B cell (primary cell): Measurements from ENCODE around the gene FMNL2. TPM values are rescaled to one million over a fixed set of nuclear protein-coding genes. Genes with fewer than 3 reads are reported as not detected.

ENCODE experiments used
- ATAC-seq: fragments of 200-7000 bp; cut with Tn5 transposase; one replicate; pipeline ENCODE4 v1.10.0; 2021; ENCODE audit warnings: low read depth, mild to moderate bottlenecking, moderate number of reproducible peaks, moderate library complexity
- CTCF ChIA-PET: fragments of 350-600 bp; sonication (Branson Sonifier 250); formaldehyde crosslinking; loops from one replicate; lab custom pipeline; 2021; ENCODE audit warnings: antibody characterized with exemption, inconsistent platforms; lab: Charles Lee
- POLR2A ChIA-PET: fragments of 350-600 bp; sonication (Branson Sonifier 250); formaldehyde crosslinking; loops from one replicate; lab custom pipeline; 2021; ENCODE audit warnings: antibody characterized with exemption; lab: Charles Lee
- DNase-seq: peaks from one replicate; pipeline ENCODE4 v3.0.0; 2013
- H2AFZ ChIP-seq: 2 replicates; pipeline ENCODE4 v1.6.1; 2012; ENCODE audit warnings: mild to moderate bottlenecking, low read depth, low read length; ENCODE audit not compliant: insufficient read depth, poor library complexity, severe bottlenecking
- H3K27ac ChIP-seq, 2 donors: 1 replicate in 1 of 2; 2 replicates in 1 of 2; pipeline ENCODE4 v1.5.1; 2012 to 2013; ENCODE audit warnings: low read length in 2 of 2, mild to moderate bottlenecking in 2 of 2, moderate library complexity in 1 of 2
- H3K27me3 ChIP-seq, 4 experiments: fragments of 200-600 bp in 1 of 4; sonication (generic) in 1 of 4; replicated peaks in 1 of 4; 1 replicate in 2 of 4; 2 replicates in 2 of 4; pipeline versions ENCODE4 v1.6.1 to v1.7.0; 2013 to 2016; ENCODE audit warnings: low read length in 3 of 4, mild to moderate bottlenecking in 2 of 4, mixed read lengths in 1 of 4, moderate library complexity in 1 of 4; ENCODE audit not compliant: insufficient read depth in 4 of 4, control insufficient read depth in 3 of 4; ENCODE audit errors: control extremely low read depth in 1 of 4
- H3K36me3 ChIP-seq, 2 experiments: replicated peaks in 1 of 2; 1 replicate in 1 of 2; 2 replicates in 1 of 2; pipeline versions ENCODE4 v1.6.1 to v1.7.1; 2013; ENCODE audit warnings: low read length in 1 of 2; ENCODE audit not compliant: insufficient read depth in 2 of 2, control insufficient read depth in 1 of 2; ENCODE audit errors: control extremely low read depth in 1 of 2, extremely low read depth in 1 of 2
- H3K4me1 ChIP-seq, 2 donors: fragments of 200-600 bp in 1 of 2; sonication (generic) in 1 of 2; 1 replicate in 1 of 2; 2 replicates in 1 of 2; pipeline versions ENCODE4 v1.5.1 to v1.6.1; 2013 to 2017; ENCODE audit warnings: low read length in 2 of 2; ENCODE audit not compliant: control insufficient read depth in 2 of 2, insufficient read depth in 2 of 2
- H3K4me2 ChIP-seq: replicated peaks from 2 replicates; pipeline ENCODE3; 2012; ENCODE audit warnings: mild to moderate bottlenecking, low read depth, low read length; ENCODE audit not compliant: poor library complexity, severe bottlenecking
- H3K4me3 ChIP-seq, 5 experiments: fragments of 200-600 bp in 1 of 5; sonication (generic) in 1 of 5; 1 replicate in 3 of 5; 2 replicates in 2 of 5; pipeline versions ENCODE4 v1.5.1 to v1.7.0; 2011 to 2016; ENCODE audit warnings: low read length in 4 of 5, mild to moderate bottlenecking in 4 of 5, low read depth in 2 of 5, control low read depth in 1 of 5, moderate library complexity in 1 of 5; ENCODE audit not compliant: insufficient read depth in 1 of 5; ENCODE audit errors: control extremely low read depth in 1 of 5, extremely low read depth in 1 of 5
- H3K79me2 ChIP-seq: fragments of 200-600 bp; sonication (generic); one replicate; pipeline ENCODE4 v1.6.0; 2016; ENCODE audit warnings: low read length; ENCODE audit not compliant: control insufficient read depth, insufficient read depth
- H3K9ac ChIP-seq: fragments of 200-600 bp; sonication (generic); 2 replicates; pipeline ENCODE4 v1.6.1; 2017; ENCODE audit warnings: mild to moderate bottlenecking, low read length, moderate library complexity
- H3K9me3 ChIP-seq, 3 donors: one replicate each; pipeline versions ENCODE4 v1.6.1 to v1.7.1; 2013; ENCODE audit warnings: low read length in 2 of 3; ENCODE audit not compliant: control insufficient read depth in 2 of 3, insufficient read depth in 1 of 3; ENCODE audit errors: control extremely low read depth in 1 of 3
- H4K20me1 ChIP-seq: 2 replicates; pipeline ENCODE4 v1.6.0; 2012; ENCODE audit warnings: mild to moderate bottlenecking, low read length; ENCODE audit not compliant: insufficient read depth, control insufficient read depth, poor library complexity, severe bottlenecking
- H3K27ac Mint-ChIP-seq: one replicate; pipeline ENCODE4 v1.8.0; 2021; ENCODE audit warnings: mixed read lengths
- H3K27me3 Mint-ChIP-seq: one replicate; pipeline ENCODE4 v1.8.0; 2021; ENCODE audit warnings: mixed read lengths
- H3K4me1 Mint-ChIP-seq: one replicate; pipeline ENCODE4 v1.8.0; 2021; ENCODE audit warnings: mixed read lengths
- H3K4me3 Mint-ChIP-seq: one replicate; pipeline ENCODE4 v1.8.0; 2021; ENCODE audit warnings: mixed read lengths
- H3K9me3 Mint-ChIP-seq: one replicate; pipeline ENCODE4 v1.8.0; 2022; ENCODE audit warnings: mixed read lengths; ENCODE audit not compliant: insufficient read depth
- EZH2 ChIP-seq: IDR thresholded peaks from 2 replicates; pipeline ENCODE4 v1.6.1; 2012; ENCODE audit warnings: borderline replicate concordance, low read depth, mild to moderate bottlenecking, moderate library complexity, low read length; ENCODE audit not compliant: insufficient read depth, poor library complexity, severe bottlenecking
- WGBS: methylation state at CpG from one replicate; pipeline ENCODE4 v1.1.5; 2013; ENCODE audit warnings: missing lambda C conversion rate; ENCODE audit not compliant: insufficient coverage; 5-methylcytosine and 5-hydroxymethylcytosine counted together
- intact Hi-C: fragments of 100-400 bp; cut with micrococcal nuclease; formaldehyde crosslinking; loops from one replicate; pipeline ENCODE4 v1.10.0; 2022
- polyA plus RNA-seq: library from polyadenylated mRNA; depleted of rRNA; stranded (reverse); fragments of >200 nt; gene quantifications from 2 replicates; pipeline ENCODE4 v1.2.3, GENCODE V29; 2012
- total RNA-seq, 2 donors: library from RNA; stranded (reverse); fragments of 120-200 nt in 1 of 2; gene quantifications; 1 replicate in 1 of 2; 2 replicates in 1 of 2; pipeline versions ENCODE4 v1.2.3 to v1.2.4, GENCODE V29; 2013 to 2022
- TF ChIP-seq, protein P1 (sequence below): fragments of 200-600 bp; IDR thresholded peaks from one replicate; pipeline ENCODE4 v1.8.0; 2022; ENCODE audit warnings: antibody characterized with exemption, mild to moderate bottlenecking

Gene FMNL2
- total and polyA plus RNA-seq, 2 donors (not counting 1 experiment from before 2014, with no cell fraction given), result 0.73 to 8.8 TPM

GRCh38 chr2:152444448-152444847 is 109.5 kb downstream of the FMNL2 start:
- Histone ChIP-seq H4K20me1 (no peaks in the 10 kb centered on the region), H3K27me3 (no peaks in the 10 kb centered on the region), H3K79me2 (no peaks in the 10 kb centered on the region), H3K9me3 (no peaks in the 10 kb centered on the region), H3K4me3 (no peak overlapping the region), H3K27ac (no peak overlapping the region), H2AFZ (no peak overlapping the region), H3K36me3 (no peaks in the 10 kb centered on the region), H3K9ac (no peak overlapping the region), H3K4me1 (no peaks in the 10 kb centered on the region), H3K4me2 (no peak overlapping the region)
- CTCF ChIA-PET, result no interaction called here
- TF ChIP-seq, protein P1, sequence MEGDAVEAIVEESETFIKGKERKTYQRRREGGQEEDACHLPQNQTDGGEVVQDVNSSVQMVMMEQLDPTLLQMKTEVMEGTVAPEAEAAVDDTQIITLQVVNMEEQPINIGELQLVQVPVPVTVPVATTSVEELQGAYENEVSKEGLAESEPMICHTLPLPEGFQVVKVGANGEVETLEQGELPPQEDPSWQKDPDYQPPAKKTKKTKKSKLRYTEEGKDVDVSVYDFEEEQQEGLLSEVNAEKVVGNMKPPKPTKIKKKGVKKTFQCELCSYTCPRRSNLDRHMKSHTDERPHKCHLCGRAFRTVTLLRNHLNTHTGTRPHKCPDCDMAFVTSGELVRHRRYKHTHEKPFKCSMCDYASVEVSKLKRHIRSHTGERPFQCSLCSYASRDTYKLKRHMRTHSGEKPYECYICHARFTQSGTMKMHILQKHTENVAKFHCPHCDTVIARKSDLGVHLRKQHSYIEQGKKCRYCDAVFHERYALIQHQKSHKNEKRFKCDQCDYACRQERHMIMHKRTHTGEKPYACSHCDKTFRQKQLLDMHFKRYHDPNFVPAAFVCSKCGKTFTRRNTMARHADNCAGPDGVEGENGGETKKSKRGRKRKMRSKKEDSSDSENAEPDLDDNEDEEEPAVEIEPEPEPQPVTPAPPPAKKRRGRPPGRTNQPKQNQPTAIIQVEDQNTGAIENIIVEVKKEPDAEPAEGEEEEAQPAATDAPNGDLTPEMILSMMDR, result no peak
- TF ChIP-seq EZH2, result no peak
- no peaks in the 10 kb centered on the region for H3K9me3 Mint-ChIP-seq
- POLR2A ChIA-PET, result no interaction called here
- 100% methylated on average over 2 of the region's 3 CpGs for WGBS
- no peak overlapping the region for H3K4me3 Mint-ChIP-seq
- no peak for DNase-seq
- H3K27me3 Mint-ChIP-seq, result no peaks in the 10 kb centered on the region
- no peak overlapping the region for H3K27ac Mint-ChIP-seq
- intact Hi-C loops, result no loop called here
- H3K4me1 Mint-ChIP-seq, result peaks cover 8% of the 10 kb centered on the region
- ATAC-seq, result no peak

GRCh38 chr2:152445375-152445774 is 110.4 kb downstream of the FMNL2 start:
- ATAC-seq (no peak), DNase-seq (no peak)
- Histone ChIP-seq H3K27me3 (no peaks in the 10 kb centered on the region), H3K9me3 (no peaks in the 10 kb centered on the region), H3K9ac (no peak overlapping the region), H3K4me3 (no peak overlapping the region), H3K27ac (no peak overlapping the region), H3K4me1 (no peaks in the 10 kb centered on the region), H3K79me2 (no peaks in the 10 kb centered on the region), H4K20me1 (no peaks in the 10 kb centered on the region), H3K4me2 (no peak overlapping the region), H3K36me3 (no peaks in the 10 kb centered on the region), H2AFZ (no peak overlapping the region)
- TF ChIP-seq, protein P1, result no peak
- TF ChIP-seq EZH2, result no peak
- Mint-ChIP-seq H3K4me1 (peaks cover 8% of the 10 kb centered on the region), H3K27me3 (no peaks in the 10 kb centered on the region), H3K4me3 (no peak overlapping the region), H3K9me3 (no peaks in the 10 kb centered on the region), H3K27ac (no peak overlapping the region)
- WGBS, result 60% methylated on average over 1 of the region's 2 CpGs
- CTCF ChIA-PET, result no interaction called here
- intact Hi-C loops, result no loop called here
- POLR2A ChIA-PET, result no interaction called here
